ENCODE measurements around the gene TM7SF3.

DNA sequence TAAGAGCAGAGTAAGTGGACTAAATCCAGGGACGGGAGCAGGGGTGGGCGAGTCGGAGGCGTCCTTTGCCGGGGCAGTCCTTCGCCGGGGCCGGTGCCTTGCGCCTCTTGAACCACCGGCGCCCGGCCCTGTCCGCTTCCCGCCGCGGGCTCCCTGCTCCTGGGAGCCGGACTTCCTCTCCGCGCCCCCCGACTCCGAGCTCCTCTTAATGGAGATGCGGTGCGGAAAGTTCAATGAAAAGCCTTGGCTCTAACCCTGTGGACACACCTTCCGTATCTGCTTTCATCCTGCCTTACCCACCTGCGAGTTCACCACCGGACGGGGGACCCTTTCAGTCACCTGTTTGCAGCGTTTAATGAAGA lies 75.5 kb downstream of the TM7SF3 start:
- TF ChIP-seq CTCF (conservative IDR thresholded peaks at IDR 0.05 in 1 of 2, IDR thresholded peaks at IDR 0.05 in 1 of 2; ENCODE audit: low read depth in 1 of 2, low read length in 2 of 2) (no peak), EZH2 (IDR thresholded peaks at IDR 0.05; ENCODE audit: low read length, missing control alignments) (no peak)

Measured in fibroblast of lung (primary cell).